ENCODE measurements around the gene ANKRD11.
A peak's percentile ranks its signal among the peaks of the same experiment; 100 is the strongest.
"Not testable (repeated sequence)": the region's sequence is repeated elsewhere in the genome, so short reads cannot be mapped to it uniquely, and the experiment has no call there.

ANKRD11 gene

GRCh38 chr16:89328412-89329400 lies 161.7 kb downstream of the ANKRD11 start:
- not testable (repeated sequence) for DNase-seq

DNA sequence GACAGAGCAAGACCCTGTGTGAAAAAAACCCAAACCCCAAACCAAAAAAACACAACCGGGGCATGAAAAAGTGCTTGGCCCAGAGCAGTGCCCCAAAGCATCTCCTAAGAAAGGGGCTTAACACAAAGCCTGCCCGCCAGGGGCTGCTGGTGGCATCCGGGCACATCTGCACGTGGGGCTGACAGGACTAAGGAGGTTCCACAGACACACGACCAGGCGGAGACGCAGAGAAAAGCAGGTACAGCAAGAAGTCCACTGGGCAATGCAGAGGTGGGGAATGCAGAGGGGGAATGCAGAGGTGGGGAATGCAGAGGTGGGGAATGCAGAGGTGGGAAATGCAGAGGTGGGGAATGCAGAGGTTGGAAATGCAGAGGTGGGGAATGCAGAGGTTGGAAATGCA lies 163.6 kb downstream of the ANKRD11 start:
- no peak for DNase-seq

DNA sequence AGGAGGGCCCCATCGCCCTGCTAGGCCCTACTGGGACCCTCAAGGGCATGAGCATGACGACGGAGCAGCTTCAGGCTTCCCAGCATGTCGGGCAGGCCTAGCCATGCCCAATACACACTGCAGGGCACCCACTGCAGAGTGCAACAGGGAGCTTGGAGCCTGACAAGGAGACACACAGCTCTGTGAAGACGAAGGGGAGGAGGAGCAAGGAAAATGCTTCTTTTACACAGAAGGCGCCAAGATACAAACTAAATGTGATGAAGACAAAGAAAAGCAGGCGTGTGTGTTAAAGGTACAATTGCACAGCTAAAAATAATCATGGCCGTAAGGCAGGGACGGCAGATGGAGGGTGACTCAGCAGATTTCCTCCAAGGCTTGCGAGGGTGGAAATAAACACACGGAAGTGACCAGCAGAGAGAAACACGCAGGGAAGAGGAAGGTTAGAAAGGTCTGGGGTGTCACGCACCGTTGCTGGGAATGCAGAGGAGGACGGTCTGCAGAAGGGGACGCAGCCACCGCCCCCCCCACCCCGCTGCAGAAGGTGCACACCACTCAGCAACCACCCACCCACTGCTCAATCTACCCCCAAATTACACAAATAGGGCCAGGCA lies 164.4 kb downstream of the ANKRD11 start:
- peak; percentile 78 to 90 (median 88) for DNase-seq

GRCh38 chr16:89324056-89325010 lies 166.0 kb downstream of the ANKRD11 start:
- DNase-seq = peak in 3 of 4 experiments; percentile 42 to 48 (median 42)

DNA sequence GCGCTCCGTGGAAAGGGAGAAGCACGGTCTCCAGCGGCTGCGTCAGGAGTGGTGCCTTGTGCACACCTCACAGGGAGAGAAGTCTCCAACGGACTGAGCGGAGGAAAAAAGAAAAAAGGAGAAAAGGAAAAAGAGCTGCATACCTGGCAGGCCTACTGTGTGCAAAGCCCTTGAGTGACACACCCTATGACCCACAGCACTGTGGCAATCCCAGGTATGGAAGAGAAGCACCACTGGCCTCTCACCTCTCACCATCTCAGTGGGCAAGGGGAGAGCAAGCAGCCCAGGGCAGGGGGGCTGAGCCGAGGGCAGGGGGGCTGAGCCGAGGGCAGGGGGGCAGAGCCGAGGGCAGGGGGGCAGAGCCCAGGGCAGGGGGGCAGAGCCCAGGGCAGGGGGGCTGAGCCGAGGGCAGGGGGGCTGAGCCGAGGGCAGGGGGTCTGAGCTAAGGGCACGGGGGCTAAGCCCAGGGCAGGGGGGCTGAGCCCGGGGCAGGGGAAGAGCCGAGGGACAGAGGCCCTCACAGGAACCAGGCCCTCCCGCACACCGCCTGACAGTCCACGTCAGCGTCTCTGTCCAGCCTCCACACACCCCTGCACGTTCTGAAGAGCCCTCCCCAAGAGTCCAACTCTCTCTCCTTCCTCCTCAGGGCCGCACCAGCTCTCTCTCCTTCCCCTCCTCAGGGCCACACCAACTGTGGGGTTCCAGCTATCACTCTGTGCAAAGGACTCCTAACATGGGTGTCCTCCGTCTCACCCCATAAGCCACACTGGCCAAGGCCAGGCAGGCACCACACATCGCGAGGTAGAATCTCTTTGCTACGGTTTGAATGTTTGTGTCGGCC lies 167.0 kb downstream of the ANKRD11 start:
- DNase-seq = peak in 3 of 4 experiments; percentile 32 to 51 (median 36)

- DNase-seq = peak; percentile 32 to 71 (median 61)
Observed at GRCh38 chr16:89322321-89323119, 167.8 kb downstream of the ANKRD11 start.

DNA sequence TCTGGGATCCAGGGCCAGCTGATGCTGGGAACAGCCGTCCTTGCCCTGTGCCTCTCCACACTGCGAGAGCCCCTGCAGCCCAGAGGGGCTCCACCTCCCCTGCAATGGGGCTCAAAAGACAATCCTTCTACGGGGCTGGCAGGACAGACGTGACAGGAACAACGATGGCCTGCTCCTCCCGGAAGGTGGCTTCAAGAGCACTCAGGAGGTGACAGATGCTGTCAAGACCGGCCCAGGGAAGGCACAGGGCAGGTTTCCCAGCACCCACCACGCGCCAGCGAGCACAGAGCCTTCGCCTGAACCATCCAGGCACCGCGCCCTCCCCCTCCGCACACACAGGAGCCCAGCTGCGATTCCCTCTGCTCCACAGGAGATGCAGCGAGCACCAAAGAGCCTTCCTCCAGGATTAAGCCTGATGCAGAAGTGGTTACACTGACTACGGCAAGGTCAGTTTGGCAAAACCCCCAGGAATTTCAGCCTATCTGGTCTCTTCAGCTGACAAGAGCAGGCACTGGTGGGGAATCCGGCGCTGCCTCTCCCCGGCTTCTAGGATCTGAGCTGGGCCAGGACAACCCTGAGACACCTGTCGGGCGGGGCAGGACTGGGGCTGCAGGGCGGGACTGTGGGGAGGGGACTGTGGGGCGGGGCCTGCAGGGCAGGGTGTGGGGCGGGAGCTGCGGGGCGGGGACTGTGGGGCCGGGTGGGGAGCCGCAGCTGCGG lies 169.4 kb downstream of the ANKRD11 start:
- no peak for DNase-seq

DNA sequence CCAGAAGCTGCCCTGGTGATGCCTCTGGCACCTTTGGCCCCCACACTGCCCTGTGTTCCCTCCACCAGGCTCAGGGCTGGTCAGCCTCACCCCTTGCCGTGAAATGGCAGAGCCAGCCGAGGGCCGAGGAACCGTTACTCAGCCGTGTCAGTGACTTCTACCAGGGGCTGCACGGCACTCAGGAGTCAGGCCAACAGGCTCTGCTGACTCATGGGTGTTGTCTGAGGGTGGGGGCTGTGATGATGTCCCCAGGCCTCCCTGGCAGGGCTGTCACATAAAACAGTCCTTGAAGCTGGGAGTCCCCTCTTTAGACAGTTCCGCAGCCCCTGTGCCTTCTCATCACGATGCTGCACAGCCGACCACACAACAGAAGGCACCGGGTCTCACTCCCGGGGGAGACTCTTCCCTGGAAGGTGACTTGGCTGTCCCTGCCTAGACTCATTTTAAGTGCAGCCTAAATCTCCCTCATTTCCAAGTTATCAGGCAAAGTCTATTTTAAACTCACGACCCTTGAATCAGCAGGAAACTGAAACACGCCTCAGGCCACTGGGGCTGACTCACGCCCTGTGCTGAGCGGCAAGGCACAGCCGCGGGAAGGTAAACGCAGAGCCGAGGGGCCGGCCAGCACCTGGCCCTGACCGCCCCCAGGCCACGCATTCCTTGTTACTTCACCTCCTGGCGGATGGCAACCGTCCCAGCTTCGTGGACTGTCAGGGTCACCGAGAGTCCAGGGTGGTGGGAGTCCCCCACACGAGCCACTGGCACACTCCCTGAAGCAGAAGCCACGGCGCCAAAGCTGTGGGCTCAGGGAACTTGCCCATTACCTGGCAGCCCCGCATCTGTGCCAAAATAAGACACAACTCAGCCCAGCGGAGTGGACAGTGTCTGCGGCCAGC lies 170.2 kb downstream of the ANKRD11 start:
- peak; percentile 64 to 75 (median 68) for DNase-seq

DNA sequence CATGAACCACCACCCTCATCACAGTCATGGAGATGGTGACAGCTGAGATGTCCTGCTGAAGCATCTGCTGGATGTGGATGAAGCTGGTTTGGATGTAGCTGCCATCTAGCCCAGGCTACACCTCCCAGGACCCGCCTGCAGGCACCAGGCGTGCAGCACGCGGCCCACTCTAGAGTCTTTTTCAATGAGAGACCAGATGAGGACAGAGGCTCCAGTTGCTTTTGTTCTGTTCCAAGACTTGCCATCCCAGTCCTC lies 170.8 kb downstream of the ANKRD11 start:
- DNase-seq = no peak

GRCh38 chr16:89318871-89319630 lies 171.3 kb downstream of the ANKRD11 start:
- DNase-seq = no peak

GRCh38 chr16:89318430-89318758 lies 172.0 kb downstream of the ANKRD11 start:
- no peak for DNase-seq

- peak in 1 of 4 experiments; percentile 50 for DNase-seq
Observed at GRCh38 chr16:89317729-89318429, 172.5 kb downstream of the ANKRD11 start.

DNA sequence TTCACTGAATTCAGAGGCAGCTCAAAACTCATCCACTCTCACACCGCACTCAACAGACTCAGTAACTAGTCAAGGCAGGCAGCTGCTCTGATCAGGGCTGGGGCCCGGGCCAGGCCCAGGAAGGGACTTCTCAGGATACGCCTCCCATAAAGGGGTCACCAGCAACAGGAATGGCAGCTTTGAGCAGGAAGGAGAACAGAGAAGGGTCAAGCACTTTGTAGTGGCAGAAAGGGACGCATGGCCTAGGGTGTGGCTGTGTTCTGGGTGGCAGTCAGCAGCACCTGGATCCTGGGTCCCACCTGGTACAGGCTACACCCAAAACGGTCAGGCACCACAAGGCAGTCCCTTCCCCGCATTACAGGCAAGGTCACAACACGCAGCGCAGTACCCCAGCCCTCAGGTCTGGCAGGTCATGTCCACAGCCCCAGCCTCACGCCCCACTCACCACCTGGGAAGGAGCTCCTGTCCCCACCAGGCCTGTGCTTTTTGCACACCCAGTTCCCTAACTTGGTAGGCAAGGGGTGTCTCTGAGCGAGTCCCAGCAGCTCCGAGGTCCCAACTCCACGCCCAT lies 173.2 kb downstream of the ANKRD11 start:
- DNase-seq = no peak

DNA sequence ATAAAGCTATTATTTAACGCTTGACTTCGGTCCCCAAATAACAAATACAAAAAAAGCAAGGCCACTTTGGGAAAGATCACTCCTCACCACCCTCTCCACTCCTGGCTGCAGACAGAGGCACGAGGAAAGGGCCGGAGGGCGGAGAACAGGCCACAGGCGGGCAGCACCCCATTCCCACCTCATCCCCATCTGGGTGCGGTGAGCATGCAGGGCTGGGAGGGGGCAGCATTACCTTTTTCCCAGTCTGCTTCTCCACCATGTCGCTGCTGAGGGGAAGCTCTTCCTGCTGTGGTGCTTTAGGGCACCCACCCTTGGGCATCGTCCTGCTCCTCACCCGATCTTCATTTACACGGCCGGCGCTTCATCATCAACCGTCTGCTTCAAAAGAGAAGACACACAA lies 173.7 kb downstream of the ANKRD11 start:
- no peak for DNase-seq

DNA sequence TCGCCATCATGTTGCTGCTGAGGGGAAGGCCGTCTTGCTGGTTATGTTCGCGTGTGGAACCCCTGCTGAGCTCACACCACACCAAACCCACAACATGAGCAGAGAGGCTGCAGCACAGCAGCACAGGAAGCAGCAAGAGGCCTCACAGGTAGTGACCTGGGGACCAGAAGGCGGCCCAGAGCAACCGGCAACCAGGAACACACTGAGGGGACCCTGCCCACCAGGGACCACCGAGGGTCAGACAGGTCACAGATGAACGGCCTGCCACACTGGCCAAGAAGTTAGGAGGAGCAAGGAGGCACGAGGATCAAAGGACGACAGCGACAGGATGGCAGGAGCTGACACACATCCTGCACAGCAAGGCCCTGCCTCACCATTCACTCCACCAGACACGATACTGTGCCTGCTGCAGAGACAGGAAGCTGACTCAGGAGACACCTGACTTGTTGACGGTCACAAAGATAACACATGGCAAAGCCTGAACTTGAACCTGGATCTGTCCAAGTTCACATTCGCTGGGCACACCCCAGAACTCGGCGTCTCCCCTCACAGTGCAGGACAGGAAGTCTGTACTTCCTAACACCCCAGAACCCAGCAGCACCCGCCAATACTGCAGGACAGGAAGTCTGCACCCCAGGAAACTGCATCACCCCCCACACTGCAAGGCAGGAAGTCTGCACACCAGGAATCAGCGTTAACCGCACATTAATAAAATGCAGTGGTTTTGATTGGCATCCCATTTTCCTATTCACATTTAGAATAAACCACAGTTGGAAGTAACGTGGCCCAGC lies 174.4 kb downstream of the ANKRD11 start:
- DNase-seq = peak; percentile 71 to 87 (median 76)

DNA sequence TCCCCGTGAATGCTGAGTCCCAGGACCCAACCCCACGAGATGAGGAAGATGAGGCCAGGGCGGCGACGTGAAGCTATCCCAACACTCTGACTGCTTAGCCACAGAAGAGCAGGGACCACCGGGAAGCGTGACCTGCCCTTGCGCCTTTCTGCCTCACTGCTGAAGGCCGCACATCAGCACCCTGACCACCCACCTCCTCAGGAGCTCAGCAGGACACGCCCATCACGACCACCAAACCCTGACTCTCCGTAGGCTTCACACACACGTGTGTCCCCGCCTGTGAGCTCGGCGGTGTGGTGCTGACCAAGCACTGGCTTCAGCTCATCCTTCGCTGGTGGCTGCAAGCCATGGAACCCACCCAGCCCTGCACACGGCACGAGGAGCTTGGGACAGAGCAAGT lies 175.1 kb downstream of the ANKRD11 start:
- no peak for DNase-seq

GRCh38 chr16:89314854-89315253 lies 175.5 kb downstream of the ANKRD11 start:
- DNase-seq = no peak

Measured in suppressor macrophage (primary cell).